IMR-90 (cell line): ENCODE measurements around the gene CTIF. TPM values are rescaled to one million over a fixed set of nuclear protein-coding genes. Genes with fewer than 3 reads are reported as not detected.
A peak's percentile ranks its signal among the peaks of the same experiment; 100 is the strongest.

Experiments used
- ATAC-seq: fragments of 200-7000 bp; cut with Tn5 transposase; 2 replicates; pipeline ENCODE4 v1.9.1; 2020; ENCODE audit warnings: low read depth, mild to moderate bottlenecking, moderate library complexity
- BruUV-seq: library from RNA; stranded (reverse); fragments of 400-500 nt; replicated peaks from 2 replicates; lab custom pipeline; 2021; lab: Mats Ljungman, UMichigan
- CTCF ChIA-PET: fragments of 300-600 bp; formaldehyde crosslinking; extraction: SDS; loops from one replicate; lab custom pipeline; 2021; ENCODE audit warnings: antibody characterized with exemption; lab: Yijun Ruan, JAX
- POLR2A ChIA-PET: fragments of 300-600 bp; sonication (Branson Sonifier 250); formaldehyde crosslinking; loops from one replicate; lab custom pipeline; 2022; ENCODE audit warnings: antibody characterized with exemption; ENCODE audit not compliant: unreplicated experiment; lab: Charles Lee
- DNase-seq: peaks from one replicate; pipeline ENCODE4 v3.0.0; 2013
- H2AFZ ChIP-seq: replicated peaks from 2 replicates; pipeline ENCODE3; 2013; ENCODE audit warnings: low read length, mild to moderate bottlenecking; ENCODE audit not compliant: poor library complexity
- H2AK5ac ChIP-seq: 2 replicates; pipeline ENCODE4 v1.6.1; 2013; ENCODE audit warnings: low read depth, low read length, inconsistent platforms
- H2AK9ac ChIP-seq: replicated peaks from 2 replicates; pipeline ENCODE3; 2013; ENCODE audit warnings: mild to moderate bottlenecking, low read depth, low read length, moderate library complexity; ENCODE audit not compliant: poor library complexity
- H2BK120ac ChIP-seq: 2 replicates; pipeline ENCODE4 v1.6.1; 2013; ENCODE audit warnings: low read depth, low read length, inconsistent platforms
- H2BK15ac ChIP-seq: 3 replicates; pipeline ENCODE4 v1.6.1; 2013; ENCODE audit warnings: low read depth, low read length, inconsistent platforms
- H2BK20ac ChIP-seq: 2 replicates; pipeline ENCODE4 v1.6.1; 2013; ENCODE audit warnings: low read depth, mild to moderate bottlenecking, inconsistent platforms, low read length, moderate library complexity
- H2BK5ac ChIP-seq: 2 replicates; pipeline ENCODE4 v1.6.1; 2013; ENCODE audit warnings: mild to moderate bottlenecking, low read depth, low read length, inconsistent platforms; ENCODE audit not compliant: poor library complexity, severe bottlenecking
- H3K14ac ChIP-seq: replicated peaks from 2 replicates; pipeline ENCODE4 v1.6.1; 2013; ENCODE audit warnings: low read depth, low read length, inconsistent platforms
- H3K18ac ChIP-seq: 2 replicates; pipeline ENCODE4 v1.6.1; 2013; ENCODE audit warnings: low read depth, low read length, control low read depth
- H3K23ac ChIP-seq: 2 replicates; pipeline ENCODE4 v1.6.1; 2013; ENCODE audit warnings: low read depth, low read length, inconsistent platforms
- H3K27ac ChIP-seq: 2 replicates; pipeline ENCODE4 v1.5.1; 2013; ENCODE audit warnings: mild to moderate bottlenecking, control low read depth, low read length; ENCODE audit not compliant: insufficient read depth
- H3K27me3 ChIP-seq: 2 replicates; pipeline ENCODE4 v1.6.1; 2013; ENCODE audit warnings: low read length; ENCODE audit not compliant: control insufficient read depth, insufficient read depth
- H3K36me3 ChIP-seq: 2 replicates; pipeline ENCODE4 v1.6.1; 2013; ENCODE audit warnings: low read length, mixed read lengths; ENCODE audit not compliant: control insufficient read depth, insufficient read depth
- H3K4ac ChIP-seq: 2 replicates; pipeline ENCODE4 v1.6.1; 2013; ENCODE audit warnings: low read depth, low read length, inconsistent platforms
- H3K4me1 ChIP-seq: 2 replicates; pipeline ENCODE4 v1.6.1; 2013; ENCODE audit warnings: low read length, mixed read lengths; ENCODE audit not compliant: control insufficient read depth, insufficient read depth
- H3K4me2 ChIP-seq: 2 replicates; pipeline ENCODE4 v1.6.1; 2013; ENCODE audit warnings: low read depth, mild to moderate bottlenecking, control low read depth, low read length, moderate library complexity
- H3K4me3 ChIP-seq: 2 replicates; pipeline ENCODE4 v1.5.1; 2013; ENCODE audit warnings: low read depth, mild to moderate bottlenecking, control low read depth, low read length, moderate library complexity; ENCODE audit not compliant: insufficient read depth
- H3K56ac ChIP-seq: 2 replicates; pipeline ENCODE4 v1.6.1; 2013; ENCODE audit warnings: low read length, inconsistent platforms; ENCODE audit not compliant: insufficient read depth; ENCODE audit errors: extremely low read depth
- H3K79me1 ChIP-seq, 2 experiments: 2 replicates each; pipeline ENCODE4 v1.6.1; 2013; ENCODE audit warnings: low read length in 2 of 2, inconsistent platforms in 1 of 2, low read depth in 1 of 2
- H3K9ac ChIP-seq: 2 replicates; pipeline ENCODE4 v1.6.1; 2013; ENCODE audit warnings: low read depth, low read length, control low read depth
- H3K9me1 ChIP-seq: 2 replicates; pipeline ENCODE4 v1.6.1; 2013; ENCODE audit warnings: low read length, inconsistent platforms; ENCODE audit not compliant: insufficient read depth
- H3K9me3 ChIP-seq: 2 replicates; pipeline ENCODE4 v1.6.1; 2013; ENCODE audit warnings: low read length; ENCODE audit not compliant: control insufficient read depth, insufficient read depth
- H4K20me1 ChIP-seq: 2 replicates; pipeline ENCODE4 v1.6.1; 2013; ENCODE audit warnings: low read length, inconsistent platforms; ENCODE audit not compliant: insufficient read depth
- H4K5ac ChIP-seq: 2 replicates; pipeline ENCODE4 v1.6.1; 2013; ENCODE audit warnings: mild to moderate bottlenecking, low read depth, low read length, control low read depth
- H4K8ac ChIP-seq, 2 experiments: 2 replicates each; pipeline ENCODE4 v1.6.1; 2013; ENCODE audit warnings: low read depth in 2 of 2, low read length in 2 of 2, control low read depth in 1 of 2, inconsistent platforms in 1 of 2
- H4K91ac ChIP-seq: 2 replicates; pipeline ENCODE4 v1.6.1; 2013; ENCODE audit warnings: low read depth, low read length, inconsistent platforms; ENCODE audit not compliant: insufficient read depth
- FOS ChIP-seq: fragments of 150-350 bp; IDR thresholded peaks from 2 replicates; pipeline ENCODE4 v1.6.1; 2016; ENCODE audit warnings: low read depth, low read length
- NFE2L2 ChIP-seq: fragments of 150-350 bp; IDR thresholded peaks from 2 replicates; pipeline ENCODE4 v1.6.1; 2016; ENCODE audit warnings: low read depth, mild to moderate bottlenecking, low read length
- POLR2A ChIP-seq: IDR thresholded peaks from 2 replicates; pipeline ENCODE4 v1.6.1; 2012; ENCODE audit warnings: mild to moderate bottlenecking, low read depth, low read length
- RAD21 ChIP-seq: IDR thresholded peaks from 2 replicates; pipeline ENCODE4 v1.6.1; 2012; ENCODE audit warnings: low read length, improper control_type of control experiment
- SMC3 ChIP-seq: fragments of 150-350 bp; IDR thresholded peaks from 2 replicates; pipeline ENCODE4 v1.6.1; 2016; ENCODE audit warnings: low read depth, mild to moderate bottlenecking, antibody characterized with exemption, low read length, moderate library complexity
- WGBS, 2 experiments: methylation state at CpG; one replicate each; pipeline versions ENCODE4 v1.1.5 to v1.1.7; 2013; ENCODE audit warnings: missing lambda C conversion rate in 2 of 2; ENCODE audit not compliant: insufficient read length in 1 of 2; ENCODE audit errors: extremely low coverage in 2 of 2; 5-methylcytosine and 5-hydroxymethylcytosine counted together
- dilution Hi-C: fragments of 300-500 bp; cut with HindIII; formaldehyde crosslinking; loops from one replicate; pipeline ENCODE4 v1.14.3; 2018; ENCODE audit warnings: low sequenced_read_pairs; ENCODE audit not compliant: unreplicated experiment
- in situ Hi-C: fragments of 300-500 bp; cut with MboI; formaldehyde crosslinking; loops from 3 replicates; pipeline ENCODE4 v1.14.3; 2019; ENCODE audit warnings: low sequenced_read_pairs, inconsistent platforms, mixed read lengths
- intact Hi-C: fragments of 100-400 bp; cut with micrococcal nuclease; formaldehyde crosslinking; loops from 2 replicates; pipeline ENCODE4 v1.10.0; 2022
- polyA plus RNA-seq, 3 experiments: library from polyadenylated mRNA; depleted of rRNA; stranded (reverse); fragments of >200 nt; gene quantifications; 2 replicates each; pipeline ENCODE4 v1.2.3, GENCODE V29; 2012; ENCODE audit warnings: low replicate concordance in 1 of 3
- total RNA-seq: library from RNA; depleted of rRNA; stranded (reverse); fragments of >200 nt; gene quantifications from 2 replicates; pipeline ENCODE4 v1.2.3, GENCODE V29; 2012

Gene CTIF
- total and polyA plus RNA-seq, 2 of the 4 experiments (the other 2 are of a cell fraction): 25.1 to 57.0 TPM

- no peak overlapping the region for H3K4me3 ChIP-seq
- no peak overlapping the region for H2AK9ac ChIP-seq
- no peak overlapping the region for H3K23ac ChIP-seq
- H4K8ac ChIP-seq: peak overlapping the region; percentile 1 to 50; a peak in 1 of 4 replicates
- H3K4me2 ChIP-seq: 0 out of 2 replicates have a peak overlapping the region, but pooled peaks have one; percentile 1
- no peak overlapping the region for H2BK120ac ChIP-seq
- peak overlapping the region; percentile 80 for H3K14ac ChIP-seq
- peaks cover 58 to 95% of the 10 kb centered on the region in 2 experiments for H3K79me1 ChIP-seq
- H2BK5ac ChIP-seq: peak overlapping the region; percentile 66
- in situ Hi-C loops (no loop called here), dilution Hi-C loops (no loop called here), intact Hi-C loops (no loop called here)
- H3K9ac ChIP-seq: no peak overlapping the region
- H3K27me3 ChIP-seq: no peaks in the 10 kb centered on the region
- 100% methylated on average over 1 of the region's 4 CpGs; no CpG with 5 or more reads in 1 of the 2 experiments for WGBS, 2 experiments
- POLR2A ChIA-PET: no interaction called here
- peaks cover 30% of the 10 kb centered on the region for H3K4me1 ChIP-seq
- DNase-seq (peak; percentile 55), ATAC-seq (peak; percentile 80)
- peak overlapping the region; percentile 50; the same call in 1 of the 2 replicates for H4K91ac ChIP-seq
- H3K27ac ChIP-seq: peak overlapping the region; percentile 59
- peak overlapping the region; percentile 1; the same call in 1 of the 2 replicates for H3K4ac ChIP-seq
- no peaks in the 10 kb centered on the region for H3K9me3 ChIP-seq
- peaks cover 81% of the 10 kb centered on the region for H4K20me1 ChIP-seq
- H2BK20ac ChIP-seq: no peak overlapping the region
- H3K9me1 ChIP-seq: peaks cover 41% of the 10 kb centered on the region
- CTCF ChIA-PET: no interaction called here
- H2AFZ ChIP-seq: no peak overlapping the region
- TF ChIP-seq RAD21 (no peak), NFE2L2 (no peak), POLR2A (no peak), SMC3 (no peak), FOS (no peak)
- peaks cover 16% of the 10 kb centered on the region for H3K36me3 ChIP-seq
- H3K56ac ChIP-seq: no peak overlapping the region
- no TSS peak for BruUV-seq
- H3K18ac ChIP-seq: peak overlapping the region; percentile 79; the same call in 1 of the 2 replicates
- H2AK5ac ChIP-seq: peak overlapping the region; percentile 77
- H2BK15ac ChIP-seq: no peak overlapping the region; the same call in 2 of the 3 replicates
- H4K5ac ChIP-seq: peak overlapping the region; percentile 57; the same call in 1 of the 2 replicates
These were observed 60.6 kb downstream of the CTIF start for GRCh38 chr18:48599391-48599790.
